NT2/D1 (cell line): ENCODE data around the gene TMX1.

Experiments used
- SUZ12 ChIP-seq: IDR thresholded peaks from 2 replicates; pipeline ENCODE4 v1.6.1; 2011; ENCODE audit not compliant: insufficient read length, insufficient read depth; ENCODE audit errors: extremely low read depth
- ZNF274 ChIP-seq: IDR thresholded peaks from 2 replicates; pipeline ENCODE4 v1.6.1; 2011; ENCODE audit warnings: mild to moderate bottlenecking, low read depth, low read length

DNA sequence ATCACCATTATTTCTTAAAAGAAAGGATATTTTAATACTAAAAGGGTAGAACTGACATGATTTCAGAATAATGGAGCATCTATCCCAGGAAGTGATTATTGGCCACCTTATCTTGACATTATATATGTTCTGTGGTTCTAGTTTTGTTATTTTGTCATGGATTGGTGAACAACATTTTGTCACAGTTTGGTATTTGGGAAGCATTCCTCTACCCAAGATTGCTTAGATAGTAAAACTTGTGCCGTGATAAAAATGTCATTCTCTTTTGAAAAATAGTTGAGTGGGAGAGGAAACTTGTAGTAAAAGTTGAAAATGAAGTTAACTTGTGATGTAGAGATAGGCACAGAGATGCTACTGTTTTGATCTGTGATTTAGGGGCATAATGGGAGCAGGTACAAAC, 65.7 kb downstream of the TMX1 start:
- TF ChIP-seq SUZ12 (no peak), ZNF274 (no peak)
